HEK293 (cell line): ENCODE data around the gene KLHL20.

Experiments used
- CTCF ChIA-PET: fragments of 350-600 bp; formaldehyde crosslinking; extraction: SDS; loops from one replicate; lab custom pipeline; 2021; ENCODE audit warnings: antibody characterized with exemption; lab: Yijun Ruan, JAX
- POLR2A ChIA-PET: fragments of 300-600 bp; formaldehyde crosslinking; extraction: SDS; loops from one replicate; lab custom pipeline; 2020; ENCODE audit warnings: antibody characterized with exemption, inconsistent platforms; lab: Yijun Ruan, JAX
- H3K27ac ChIP-seq: fragments of 200-500 bp; sonication (Bioruptor generic); 2 replicates; pipeline ENCODE4 v1.5.1; 2014; ENCODE audit warnings: low read depth, low read length, control low read depth, inconsistent platforms; ENCODE audit errors: extremely low read depth
- H3K36me3 ChIP-seq, 2 experiments: fragments of 200-500 bp in 1 of 2; sonication (Bioruptor generic) in 1 of 2; 1 replicate in 1 of 2; 2 replicates in 1 of 2; pipeline ENCODE4 v1.5.1; 2014 to 2017; ENCODE audit warnings: inconsistent platforms in 2 of 2, low read length in 2 of 2; ENCODE audit not compliant: control insufficient read depth in 2 of 2, insufficient read depth in 1 of 2
- H3K4me1 ChIP-seq: fragments of 200-500 bp; sonication (Bioruptor generic); 2 replicates; pipeline ENCODE4 v1.5.1; 2014; ENCODE audit warnings: mild to moderate bottlenecking, low read length, inconsistent platforms; ENCODE audit not compliant: control insufficient read depth, insufficient read depth
- H3K4me3 ChIP-seq: 2 replicates; pipeline ENCODE4 v1.5.1; 2011; ENCODE audit warnings: low read depth, mild to moderate bottlenecking, control low read depth, low read length, moderate library complexity
- H3K9me3 ChIP-seq: fragments of 200-500 bp; sonication (Bioruptor generic); 2 replicates; pipeline ENCODE4 v1.5.1; 2014; ENCODE audit warnings: low read depth, low read length, inconsistent platforms; ENCODE audit not compliant: control insufficient read depth, insufficient read depth
- GLIS1 ChIP-seq: fragments of 450-650 bp; formaldehyde crosslinking; IDR thresholded peaks from 2 replicates; pipeline ENCODE4 v1.5.1; 2016; ENCODE audit warnings: missing biosample characterization, missing genetic modification characterization
- REPIN1 ChIP-seq: fragments of 450-650 bp; formaldehyde crosslinking; IDR thresholded peaks from 2 replicates; pipeline ENCODE4 v1.5.1; 2017; ENCODE audit warnings: missing biosample characterization, missing genetic modification characterization, low read depth
- SCRT2 ChIP-seq: fragments of 450-650 bp; formaldehyde crosslinking; IDR thresholded peaks from 2 replicates; pipeline ENCODE4 v1.5.1; 2016; ENCODE audit warnings: missing biosample characterization, missing genetic modification characterization
- TCF7L2 ChIP-seq: IDR thresholded peaks from 2 replicates; pipeline ENCODE4 v1.6.1; 2011; ENCODE audit warnings: low read depth, mild to moderate bottlenecking, inconsistent platforms, low read length, moderate library complexity, borderline replicate concordance
- YY1 ChIP-seq: fragments of 450-650 bp; formaldehyde crosslinking; IDR thresholded peaks from 2 replicates; pipeline ENCODE4 v1.5.1; 2018; ENCODE audit warnings: missing biosample characterization, missing genetic modification characterization
- ZFHX2 ChIP-seq: fragments of 450-650 bp; formaldehyde crosslinking; conservative IDR thresholded peaks from 2 replicates; pipeline ENCODE4 v1.5.1; 2016; ENCODE audit warnings: missing biosample characterization, missing genetic modification characterization
- ZFP3 ChIP-seq: fragments of 450-650 bp; formaldehyde crosslinking; IDR thresholded peaks from 2 replicates; pipeline ENCODE4 v1.5.1; 2016; ENCODE audit warnings: low read depth, missing biosample characterization, missing genetic modification characterization
- ZNF112 ChIP-seq: fragments of 450-650 bp; formaldehyde crosslinking; IDR thresholded peaks from 2 replicates; pipeline ENCODE4 v1.5.0; 2017; ENCODE audit warnings: missing biosample characterization, missing genetic modification characterization
- ZNF174 ChIP-seq: fragments of 450-650 bp; formaldehyde crosslinking; IDR thresholded peaks from 2 replicates; pipeline ENCODE4 v1.5.0; 2017; ENCODE audit warnings: missing biosample characterization, mild to moderate bottlenecking, missing genetic modification characterization
- ZNF530 ChIP-seq: fragments of 450-650 bp; formaldehyde crosslinking; IDR thresholded peaks from 2 replicates; pipeline ENCODE4 v1.5.1; 2016; ENCODE audit warnings: low read depth, missing biosample characterization, missing genetic modification characterization
- ZNF600 ChIP-seq: fragments of 450-650 bp; formaldehyde crosslinking; IDR thresholded peaks from 2 replicates; pipeline ENCODE4 v1.5.1; 2016; ENCODE audit warnings: missing biosample characterization, missing genetic modification characterization
- ZNF664 ChIP-seq: fragments of 450-650 bp; formaldehyde crosslinking; IDR thresholded peaks from 2 replicates; pipeline ENCODE4 v1.5.1; 2016; ENCODE audit warnings: missing biosample characterization, missing genetic modification characterization
- ZNF747 ChIP-seq: fragments of 450-650 bp; formaldehyde crosslinking; IDR thresholded peaks from 2 replicates; pipeline ENCODE4 v1.5.1; 2016; ENCODE audit warnings: missing biosample characterization, missing genetic modification characterization
- ZNF76 ChIP-seq: fragments of 450-650 bp; formaldehyde crosslinking; IDR thresholded peaks from 2 replicates; pipeline ENCODE4; 2016; ENCODE audit warnings: low read depth, missing biosample characterization, missing genetic modification characterization, borderline replicate concordance
- ZSCAN30 ChIP-seq: fragments of 450-650 bp; IDR thresholded peaks from 2 replicates; pipeline ENCODE4 v1.5.1; 2018; ENCODE audit warnings: missing biosample characterization, mild to moderate bottlenecking, missing genetic modification characterization, moderate library complexity
- TF ChIP-seq, protein P1 (sequence below): fragments of 450-650 bp; formaldehyde crosslinking; optimal IDR thresholded peaks from 2 replicates; pipeline ENCODE3; 2016; ENCODE audit warnings: missing biosample characterization, mild to moderate bottlenecking, missing genetic modification characterization
- TF ChIP-seq, protein P2 (sequence below): fragments of 450-650 bp; formaldehyde crosslinking; IDR thresholded peaks from 2 replicates; pipeline ENCODE4 v1.5.1; 2016; ENCODE audit warnings: missing biosample characterization, missing genetic modification characterization
- TF ChIP-seq, protein P3 (sequence below): fragments of 450-650 bp; formaldehyde crosslinking; IDR thresholded peaks from 2 replicates; pipeline ENCODE4 v1.5.1; 2016; ENCODE audit warnings: missing biosample characterization, missing genetic modification characterization
- TF ChIP-seq, protein P4 (sequence below): fragments of 450-650 bp; formaldehyde crosslinking; IDR thresholded peaks from 2 replicates; pipeline ENCODE4 v1.5.1; 2016; ENCODE audit warnings: missing biosample characterization, missing genetic modification characterization, low read depth
- TF ChIP-seq, protein P5 (sequence below): fragments of 450-650 bp; formaldehyde crosslinking; IDR thresholded peaks from 2 replicates; pipeline ENCODE4 v1.5.1; 2017; ENCODE audit warnings: missing biosample characterization, mild to moderate bottlenecking, missing genetic modification characterization, moderate library complexity
- TF ChIP-seq, protein P6 (sequence below): fragments of 450-650 bp; formaldehyde crosslinking; IDR thresholded peaks from 2 replicates; pipeline ENCODE4 v1.5.1; 2016; ENCODE audit warnings: missing biosample characterization, missing genetic modification characterization
- TF ChIP-seq, protein P7 (sequence below): fragments of 450-650 bp; formaldehyde crosslinking; IDR thresholded peaks from 2 replicates; pipeline ENCODE4 v1.5.1; 2017; ENCODE audit warnings: missing biosample characterization, missing genetic modification characterization

KLHL20 gene, protein sequence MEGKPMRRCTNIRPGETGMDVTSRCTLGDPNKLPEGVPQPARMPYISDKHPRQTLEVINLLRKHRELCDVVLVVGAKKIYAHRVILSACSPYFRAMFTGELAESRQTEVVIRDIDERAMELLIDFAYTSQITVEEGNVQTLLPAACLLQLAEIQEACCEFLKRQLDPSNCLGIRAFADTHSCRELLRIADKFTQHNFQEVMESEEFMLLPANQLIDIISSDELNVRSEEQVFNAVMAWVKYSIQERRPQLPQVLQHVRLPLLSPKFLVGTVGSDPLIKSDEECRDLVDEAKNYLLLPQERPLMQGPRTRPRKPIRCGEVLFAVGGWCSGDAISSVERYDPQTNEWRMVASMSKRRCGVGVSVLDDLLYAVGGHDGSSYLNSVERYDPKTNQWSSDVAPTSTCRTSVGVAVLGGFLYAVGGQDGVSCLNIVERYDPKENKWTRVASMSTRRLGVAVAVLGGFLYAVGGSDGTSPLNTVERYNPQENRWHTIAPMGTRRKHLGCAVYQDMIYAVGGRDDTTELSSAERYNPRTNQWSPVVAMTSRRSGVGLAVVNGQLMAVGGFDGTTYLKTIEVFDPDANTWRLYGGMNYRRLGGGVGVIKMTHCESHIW

DNA sequence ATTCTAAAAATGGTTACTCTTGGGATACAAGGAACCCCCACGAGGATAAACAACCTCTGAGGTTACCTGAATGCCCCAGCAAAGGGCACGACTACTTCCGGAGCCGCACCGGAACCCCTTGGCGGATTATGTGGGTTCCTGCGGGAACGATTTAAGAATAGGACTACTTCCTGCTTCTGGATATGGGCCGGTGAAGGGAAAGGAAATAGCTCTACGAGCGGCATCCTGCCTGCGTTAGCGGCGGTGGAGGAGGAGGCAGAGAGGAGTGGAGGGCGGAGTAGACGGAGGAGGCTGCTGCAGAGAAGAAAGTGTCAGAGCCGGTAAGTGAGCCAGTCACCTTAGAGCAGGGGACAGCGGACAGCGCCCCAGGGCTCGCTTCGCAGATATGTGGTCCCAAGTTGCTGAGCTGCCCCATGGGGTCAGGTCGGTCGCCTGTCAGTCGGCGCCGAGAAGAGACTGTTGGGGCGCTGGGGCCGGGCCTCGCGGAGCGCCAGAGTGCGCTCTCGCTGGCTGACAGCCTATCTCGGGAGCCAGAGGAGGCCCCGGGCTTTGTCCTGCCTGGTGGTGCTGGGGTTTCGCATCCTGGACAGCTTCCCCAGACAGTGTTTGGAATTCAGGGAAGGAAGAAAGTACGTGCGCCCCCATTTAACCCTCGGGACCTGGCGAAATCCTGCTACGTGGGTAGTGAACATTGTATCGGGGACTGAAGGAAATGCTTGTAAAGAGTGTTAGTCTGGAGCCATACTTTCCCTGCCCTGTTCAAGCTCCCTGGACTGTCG is at the start of gene KLHL20:
KLHL20 (plus strand) TSS at position 223 of the 779 bp plus-strand sequence. CDS start 1,063 bp downstream, outside the sequence.
- CTCF ChIA-PET: interaction anchor here (0.9 kb wide), 1 partner anchor 284 kb away, joined by 3 read pairs; no protein-coding TSS in a partner anchor
- Histone ChIP-seq H3K4me1 (no peaks in the 10 kb centered on the region), H3K27ac (peak within 1 kb of the TSS; percentile 38), H3K4me3 (peak within 1 kb of the TSS; percentile 99), H3K9me3 (no peaks in the 10 kb centered on the region), H3K36me3 (peaks cover 0 to 4% of the 10 kb centered on the region in 2 experiments; a peak in 1 of 3 replicates)
- POLR2A ChIA-PET: interaction anchor here (0.6 to 1.6 kb wide), 11 partner anchors 21 to 238 kb away, joined by 3 to 12 read pairs (median 4); partner anchors contain the start of genes CENPL, DARS2, GAS5 and PRDX6
- TF ChIP-seq ZSCAN30 (tag by site-specific recombination) (peak; percentile 91), GLIS1 (peak; percentile 71), ZNF600 (peak; percentile 90), ZNF664 (tag by site-specific recombination) (peak; percentile 54; the same call in 1 of the 2 replicates), ZFHX2 (tag by site-specific recombination) (no peak; the same call in 1 of the 2 replicates), SCRT2 (tag by site-specific recombination) (0 out of 2 replicates have a peak, but pooled peaks have one; percentile 18), ZNF530 (tag by site-specific recombination) (no peak), ZFP3 (tag by site-specific recombination) (no peak), ZNF76 (tag by site-specific recombination) (peak; percentile 78), ZNF174 (no peak), TCF7L2 (no peak; the same call in 1 of the 2 replicates), YY1 (tag by site-specific recombination) (peak; percentile 74), ZNF747 (tag by site-specific recombination) (no peak), REPIN1 (tag by site-specific recombination) (peak; percentile 89), ZNF112 (no peak)
- TF ChIP-seq, protein P1, sequence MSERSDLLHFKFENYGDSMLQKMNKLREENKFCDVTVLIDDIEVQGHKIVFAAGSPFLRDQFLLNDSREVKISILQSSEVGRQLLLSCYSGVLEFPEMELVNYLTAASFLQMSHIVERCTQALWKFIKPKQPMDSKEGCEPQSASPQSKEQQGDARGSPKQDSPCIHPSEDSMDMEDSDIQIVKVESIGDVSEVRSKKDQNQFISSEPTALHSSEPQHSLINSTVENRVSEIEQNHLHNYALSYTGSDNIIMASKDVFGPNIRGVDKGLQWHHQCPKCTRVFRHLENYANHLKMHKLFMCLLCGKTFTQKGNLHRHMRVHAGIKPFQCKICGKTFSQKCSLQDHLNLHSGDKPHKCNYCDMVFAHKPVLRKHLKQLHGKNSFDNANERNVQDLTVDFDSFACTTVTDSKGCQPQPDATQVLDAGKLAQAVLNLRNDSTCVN (tag by site-specific recombination): peak; percentile 40
- TF ChIP-seq, protein P2, sequence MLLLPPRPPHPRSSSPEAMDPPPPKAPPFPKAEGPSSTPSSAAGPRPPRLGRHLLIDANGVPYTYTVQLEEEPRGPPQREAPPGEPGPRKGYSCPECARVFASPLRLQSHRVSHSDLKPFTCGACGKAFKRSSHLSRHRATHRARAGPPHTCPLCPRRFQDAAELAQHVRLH (tag by site-specific recombination): peak; percentile 99
- TF ChIP-seq, protein P3, sequence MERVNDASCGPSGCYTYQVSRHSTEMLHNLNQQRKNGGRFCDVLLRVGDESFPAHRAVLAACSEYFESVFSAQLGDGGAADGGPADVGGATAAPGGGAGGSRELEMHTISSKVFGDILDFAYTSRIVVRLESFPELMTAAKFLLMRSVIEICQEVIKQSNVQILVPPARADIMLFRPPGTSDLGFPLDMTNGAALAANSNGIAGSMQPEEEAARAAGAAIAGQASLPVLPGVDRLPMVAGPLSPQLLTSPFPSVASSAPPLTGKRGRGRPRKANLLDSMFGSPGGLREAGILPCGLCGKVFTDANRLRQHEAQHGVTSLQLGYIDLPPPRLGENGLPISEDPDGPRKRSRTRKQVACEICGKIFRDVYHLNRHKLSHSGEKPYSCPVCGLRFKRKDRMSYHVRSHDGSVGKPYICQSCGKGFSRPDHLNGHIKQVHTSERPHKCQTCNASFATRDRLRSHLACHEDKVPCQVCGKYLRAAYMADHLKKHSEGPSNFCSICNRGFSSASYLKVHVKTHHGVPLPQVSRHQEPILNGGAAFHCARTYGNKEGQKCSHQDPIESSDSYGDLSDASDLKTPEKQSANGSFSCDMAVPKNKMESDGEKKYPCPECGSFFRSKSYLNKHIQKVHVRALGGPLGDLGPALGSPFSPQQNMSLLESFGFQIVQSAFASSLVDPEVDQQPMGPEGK: peak; percentile 62
- TF ChIP-seq, protein P4, sequence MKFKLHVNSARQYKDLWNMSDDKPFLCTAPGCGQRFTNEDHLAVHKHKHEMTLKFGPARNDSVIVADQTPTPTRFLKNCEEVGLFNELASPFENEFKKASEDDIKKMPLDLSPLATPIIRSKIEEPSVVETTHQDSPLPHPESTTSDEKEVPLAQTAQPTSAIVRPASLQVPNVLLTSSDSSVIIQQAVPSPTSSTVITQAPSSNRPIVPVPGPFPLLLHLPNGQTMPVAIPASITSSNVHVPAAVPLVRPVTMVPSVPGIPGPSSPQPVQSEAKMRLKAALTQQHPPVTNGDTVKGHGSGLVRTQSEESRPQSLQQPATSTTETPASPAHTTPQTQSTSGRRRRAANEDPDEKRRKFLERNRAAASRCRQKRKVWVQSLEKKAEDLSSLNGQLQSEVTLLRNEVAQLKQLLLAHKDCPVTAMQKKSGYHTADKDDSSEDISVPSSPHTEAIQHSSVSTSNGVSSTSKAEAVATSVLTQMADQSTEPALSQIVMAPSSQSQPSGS (tag by site-specific recombination): no peak
- TF ChIP-seq, protein P5, sequence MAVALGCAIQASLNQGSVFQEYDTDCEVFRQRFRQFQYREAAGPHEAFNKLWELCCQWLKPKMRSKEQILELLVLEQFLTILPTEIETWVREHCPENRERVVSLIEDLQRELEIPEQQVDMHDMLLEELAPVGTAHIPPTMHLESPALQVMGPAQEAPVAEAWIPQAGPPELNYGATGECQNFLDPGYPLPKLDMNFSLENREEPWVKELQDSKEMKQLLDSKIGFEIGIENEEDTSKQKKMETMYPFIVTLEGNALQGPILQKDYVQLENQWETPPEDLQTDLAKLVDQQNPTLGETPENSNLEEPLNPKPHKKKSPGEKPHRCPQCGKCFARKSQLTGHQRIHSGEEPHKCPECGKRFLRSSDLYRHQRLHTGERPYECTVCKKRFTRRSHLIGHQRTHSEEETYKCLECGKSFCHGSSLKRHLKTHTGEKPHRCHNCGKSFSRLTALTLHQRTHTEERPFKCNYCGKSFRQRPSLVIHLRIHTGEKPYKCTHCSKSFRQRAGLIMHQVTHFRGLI (tag by site-specific recombination): peak; percentile 68; the same call in 1 of the 2 replicates
- TF ChIP-seq, protein P6, sequence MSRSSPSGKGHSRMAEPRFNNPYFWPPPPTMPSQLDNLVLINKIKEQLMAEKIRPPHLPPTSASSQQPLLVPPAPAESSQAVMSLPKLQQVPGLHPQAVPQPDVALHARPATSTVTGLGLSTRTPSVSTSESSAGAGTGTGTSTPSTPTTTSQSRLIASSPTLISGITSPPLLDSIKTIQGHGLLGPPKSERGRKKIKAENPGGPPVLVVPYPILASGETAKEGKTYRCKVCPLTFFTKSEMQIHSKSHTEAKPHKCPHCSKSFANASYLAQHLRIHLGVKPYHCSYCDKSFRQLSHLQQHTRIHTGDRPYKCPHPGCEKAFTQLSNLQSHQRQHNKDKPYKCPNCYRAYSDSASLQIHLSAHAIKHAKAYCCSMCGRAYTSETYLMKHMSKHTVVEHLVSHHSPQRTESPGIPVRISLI (tag by site-specific recombination): no peak
- TF ChIP-seq, protein P7, sequence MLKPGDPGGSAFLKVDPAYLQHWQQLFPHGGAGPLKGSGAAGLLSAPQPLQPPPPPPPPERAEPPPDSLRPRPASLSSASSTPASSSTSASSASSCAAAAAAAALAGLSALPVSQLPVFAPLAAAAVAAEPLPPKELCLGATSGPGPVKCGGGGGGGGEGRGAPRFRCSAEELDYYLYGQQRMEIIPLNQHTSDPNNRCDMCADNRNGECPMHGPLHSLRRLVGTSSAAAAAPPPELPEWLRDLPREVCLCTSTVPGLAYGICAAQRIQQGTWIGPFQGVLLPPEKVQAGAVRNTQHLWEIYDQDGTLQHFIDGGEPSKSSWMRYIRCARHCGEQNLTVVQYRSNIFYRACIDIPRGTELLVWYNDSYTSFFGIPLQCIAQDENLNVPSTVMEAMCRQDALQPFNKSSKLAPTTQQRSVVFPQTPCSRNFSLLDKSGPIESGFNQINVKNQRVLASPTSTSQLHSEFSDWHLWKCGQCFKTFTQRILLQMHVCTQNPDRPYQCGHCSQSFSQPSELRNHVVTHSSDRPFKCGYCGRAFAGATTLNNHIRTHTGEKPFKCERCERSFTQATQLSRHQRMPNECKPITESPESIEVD (tag by site-specific recombination): no peak
